ENCODE measurements around the gene COL5A1. TPM values are rescaled to one million over a fixed set of nuclear protein-coding genes. Genes with fewer than 3 reads are reported as not detected.

The COL5A1 gene
- total RNA-seq, 1 donor from 2014 or later = 2.8 TPM

GRCh38 chr9:134722120-134722701, 80.6 kb downstream of the COL5A1 start:
- ATAC-seq (no peak), DNase-seq (ENCODE audit: low spot score) (no peak)

GRCh38 chr9:134723037-134723436, 81.4 kb downstream of the COL5A1 start:
- DNase-seq (ENCODE audit: low spot score) (no peak), ATAC-seq (no peak)

GRCh38 chr9:134723491-134724190, 82.0 kb downstream of the COL5A1 start:
- no peak for ATAC-seq
- no peak for DNase-seq (ENCODE audit: low spot score)

DNA sequence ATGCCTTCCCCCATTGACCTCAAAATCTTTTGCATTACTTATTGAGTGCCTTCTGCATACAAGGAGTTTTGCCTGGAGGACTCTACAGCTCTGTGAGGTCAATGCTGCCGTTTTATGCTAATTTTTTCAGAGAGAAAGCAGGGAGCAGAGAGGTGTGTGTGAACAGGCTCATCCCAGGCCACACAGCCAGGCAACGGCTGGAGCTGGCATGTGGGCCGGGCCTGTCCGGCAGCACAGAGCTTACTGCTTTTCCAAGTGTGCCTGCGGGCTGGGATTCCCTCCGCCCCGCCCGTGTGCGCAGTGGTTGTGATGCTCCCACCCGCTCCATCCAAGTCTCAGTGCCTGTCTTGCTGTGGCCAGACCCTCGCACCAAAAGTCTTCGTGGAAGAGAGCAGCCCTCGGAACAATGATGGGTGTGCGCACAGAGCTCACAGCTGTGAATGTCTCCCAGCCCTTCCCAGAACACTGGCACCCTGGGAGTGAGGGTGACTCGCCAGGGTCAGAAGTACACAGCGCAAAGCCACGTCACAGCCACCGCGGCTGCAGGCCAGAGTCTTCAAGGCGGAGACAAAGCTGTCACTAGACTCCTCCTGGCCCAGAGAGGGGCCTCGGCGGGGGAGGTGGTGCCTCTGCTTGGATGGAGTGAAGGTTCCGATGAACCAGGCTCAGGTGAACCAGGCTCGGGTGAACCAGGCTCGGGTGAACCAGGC, 82.8 kb downstream of the COL5A1 start:
- ATAC-seq (no peak), DNase-seq (ENCODE audit: low spot score) (no peak)

GRCh38 chr9:134724912-134725604, 83.5 kb downstream of the COL5A1 start:
- ATAC-seq (no peak), DNase-seq (ENCODE audit: low spot score) (no peak)

DNA sequence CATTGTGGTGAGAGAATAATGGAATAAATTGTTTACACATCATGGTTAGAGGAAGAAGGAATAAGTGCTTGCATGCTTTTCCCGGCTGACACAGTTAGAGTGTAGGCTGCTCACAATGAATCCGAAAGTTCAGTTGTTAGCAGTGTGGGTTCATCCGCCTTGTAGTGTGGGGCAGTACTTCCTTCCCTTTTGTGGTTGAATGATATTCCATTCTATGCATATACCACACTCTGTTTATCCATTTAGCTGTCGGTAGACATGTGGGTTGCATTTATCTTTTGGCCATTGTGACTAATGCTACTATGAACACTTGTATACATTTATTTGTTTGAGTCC, 84.0 kb downstream of the COL5A1 start:
- no peak for ATAC-seq
- DNase-seq (ENCODE audit: low spot score) = no peak

DNA sequence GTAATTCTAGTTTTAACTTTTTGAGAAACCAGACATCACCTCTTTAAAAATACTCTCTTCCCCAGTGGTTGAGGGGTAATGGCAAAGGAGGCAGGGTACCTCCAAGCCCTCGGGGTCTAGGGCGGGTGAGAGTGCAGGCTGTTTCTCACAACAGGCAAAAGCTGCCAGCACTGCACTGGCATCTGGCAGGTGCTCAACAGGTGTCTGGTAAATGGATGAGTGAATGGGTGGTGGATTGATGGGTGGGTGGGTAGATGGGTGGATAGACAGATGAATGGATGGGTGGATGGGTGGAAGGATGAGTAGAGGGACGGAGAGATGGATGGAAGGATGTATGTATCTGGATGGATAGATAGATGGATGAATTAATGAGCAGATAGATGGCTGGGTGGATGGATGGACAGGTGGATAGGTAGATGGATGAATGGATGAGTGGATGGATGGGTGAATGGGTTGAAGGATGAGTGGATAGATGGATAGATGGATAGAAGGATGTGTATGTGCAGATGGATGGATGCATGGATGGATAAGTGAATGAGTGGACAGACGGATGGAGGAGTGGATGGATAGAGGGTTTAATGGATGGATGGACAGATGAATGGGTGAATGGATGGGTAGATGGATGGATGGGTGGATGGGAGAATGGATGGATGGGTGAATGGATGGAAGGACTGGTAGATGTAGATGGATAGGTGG, 84.6 kb downstream of the COL5A1 start:
- no peak for ATAC-seq
- DNase-seq (ENCODE audit: low spot score) = no peak

GRCh38 chr9:134726722-134727034, 85.1 kb downstream of the COL5A1 start:
- DNase-seq (ENCODE audit: low spot score) (no peak), ATAC-seq (no peak)

DNA sequence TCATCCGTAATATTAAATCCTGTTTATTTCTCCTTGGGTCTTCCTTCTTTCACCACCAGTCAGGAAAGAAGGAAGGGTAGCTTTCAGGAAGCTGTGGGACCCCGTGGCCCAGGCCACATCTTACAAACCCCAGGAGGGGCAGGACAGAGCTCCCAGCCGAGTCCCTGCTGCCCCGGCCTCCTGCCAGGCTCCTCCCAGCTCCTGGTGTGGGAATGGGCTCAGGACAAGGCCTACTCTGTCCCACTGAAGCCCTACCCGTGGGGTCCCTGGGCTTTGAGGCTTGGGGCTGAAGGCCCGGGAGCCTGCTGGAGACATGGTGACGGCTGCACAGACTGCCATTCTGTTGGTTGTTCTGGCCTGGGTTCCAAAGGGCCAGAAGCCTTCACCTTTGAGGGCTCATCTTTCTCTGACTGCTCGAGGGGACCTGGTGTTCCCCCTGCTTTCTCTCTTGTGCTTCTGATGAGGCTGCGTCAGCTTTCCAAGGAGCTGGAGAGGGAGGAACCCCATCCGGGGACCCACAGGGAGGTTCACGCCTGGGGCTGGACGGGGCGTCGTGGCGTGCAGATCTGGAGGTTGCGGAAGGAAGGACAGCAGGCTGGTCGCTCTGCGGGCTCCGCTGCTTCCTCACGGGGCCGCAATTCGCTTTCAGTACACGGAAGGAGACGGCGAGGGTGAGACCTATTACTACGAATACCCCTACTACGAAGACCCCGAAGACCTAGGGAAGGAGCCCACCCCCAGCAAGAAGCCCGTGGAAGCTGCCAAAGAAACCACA, 86.6 kb downstream of the COL5A1 start:
- ATAC-seq (no peak), DNase-seq (ENCODE audit: low spot score) (no peak)

DNA sequence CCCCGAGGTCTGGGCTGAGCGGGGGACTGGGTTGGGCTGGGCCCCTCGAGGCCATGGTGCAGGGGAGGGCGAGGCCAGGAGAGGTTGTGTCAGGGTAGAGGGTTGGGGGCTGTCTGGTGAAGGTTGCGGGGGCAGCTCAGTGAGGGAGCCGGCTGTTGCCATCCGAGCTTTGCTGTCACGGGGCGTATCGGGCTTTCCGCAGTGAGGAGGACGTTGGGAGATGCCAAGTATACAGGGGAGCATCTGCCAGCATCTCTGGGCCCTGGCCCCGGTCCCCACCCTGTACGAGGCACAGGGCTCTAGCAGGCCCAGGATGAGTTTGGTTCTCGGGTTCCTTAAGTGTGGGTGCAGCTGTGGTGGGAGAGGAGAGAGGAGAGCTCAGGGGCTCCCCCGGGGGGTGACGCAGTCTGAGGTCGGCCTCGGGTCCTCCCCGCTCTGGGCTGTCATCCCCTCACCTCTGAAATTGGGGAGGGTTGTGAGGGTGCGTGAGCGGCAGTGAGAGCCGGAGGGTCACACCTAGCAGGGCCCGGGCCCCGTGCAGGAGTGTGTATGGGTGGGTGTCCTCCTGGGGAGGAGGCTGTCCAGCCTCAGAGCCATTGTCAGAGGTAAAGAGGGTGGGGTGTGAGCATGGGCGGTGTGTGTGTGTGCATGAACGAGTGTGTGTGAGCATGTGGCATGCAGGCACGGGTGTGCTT, 87.3 kb downstream of the COL5A1 start:
- ATAC-seq (no peak), DNase-seq (ENCODE audit: low spot score) (no peak)

- no peak for DNase-seq (ENCODE audit: low spot score)
- no peak for ATAC-seq
Observed at GRCh38 chr9:134730011-134730760, 88.6 kb downstream of the COL5A1 start.

GRCh38 chr9:134730761-134731496, 89.3 kb downstream of the COL5A1 start:
- ATAC-seq (no peak), DNase-seq (ENCODE audit: low spot score) (no peak)

DNA sequence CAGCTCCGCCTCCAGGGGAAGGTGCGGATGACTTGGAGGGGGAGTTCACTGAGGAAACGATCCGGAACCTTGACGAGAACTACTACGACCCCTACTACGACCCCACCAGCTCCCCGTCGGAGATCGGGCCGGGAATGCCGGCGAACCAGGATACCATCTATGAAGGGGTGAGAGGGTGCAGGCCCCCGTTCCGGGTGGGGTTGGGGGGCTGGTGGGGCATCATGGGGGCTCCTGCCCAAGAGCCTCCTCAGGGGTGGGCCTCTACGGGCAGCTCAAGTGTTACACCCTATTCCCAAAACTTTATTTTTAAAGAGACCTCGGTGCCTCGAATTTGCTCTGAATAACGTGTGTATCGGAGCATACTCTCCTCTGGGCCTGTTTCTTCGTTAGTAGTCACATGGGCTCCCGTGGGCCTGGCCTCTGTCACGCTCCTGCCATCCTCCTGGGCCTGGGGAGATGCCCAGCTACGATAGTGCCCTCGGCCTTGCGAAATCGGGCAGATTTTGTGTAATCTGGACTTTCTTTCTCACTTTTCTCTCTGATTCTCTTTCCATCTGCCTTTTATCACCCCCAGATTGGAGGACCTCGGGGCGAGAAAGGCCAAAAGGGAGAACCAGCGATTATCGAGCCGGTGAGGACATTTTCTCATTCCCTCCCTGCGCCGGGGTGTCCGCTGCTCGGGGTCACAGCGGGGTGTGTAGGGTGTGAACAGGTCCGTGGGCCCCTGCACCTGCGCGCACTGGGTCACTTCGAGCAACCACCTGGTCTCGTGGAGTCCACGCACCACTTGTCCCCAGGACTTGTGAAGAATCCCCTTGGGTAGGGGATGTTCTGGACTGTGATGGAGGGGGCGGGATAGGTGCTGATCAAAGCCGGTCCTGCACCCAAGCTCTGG, 90.1 kb downstream of the COL5A1 start:
- ATAC-seq (no peak), DNase-seq (ENCODE audit: low spot score) (no peak)

GRCh38 chr9:134732392-134733110, 90.9 kb downstream of the COL5A1 start:
- ATAC-seq (no peak), DNase-seq (ENCODE audit: low spot score) (no peak)

- no peak for DNase-seq (ENCODE audit: low spot score)
- no peak for ATAC-seq
Observed at GRCh38 chr9:134733480-134734232, 92.1 kb downstream of the COL5A1 start.

- no peak for DNase-seq (ENCODE audit: low spot score)
- no peak for ATAC-seq
Observed at GRCh38 chr9:134734270-134734669, 92.7 kb downstream of the COL5A1 start.

All from left lobe of liver (tissue), 2 donors.